Thyroid gland (tissue), 4 donors: ENCODE measurements around the gene FAM234A. TPM values are rescaled to one million over a fixed set of nuclear protein-coding genes. Genes with fewer than 3 reads are reported as not detected.

Experiments used
- DNase-seq, 2 donors: peaks; one replicate each; pipeline ENCODE4 v3.0.0-alpha.2; 2019
- H3K27ac ChIP-seq, 3 donors: fragments of 200-600 bp; sonication (generic); 1 replicate in 2 of 3; 2 replicates in 1 of 3; pipeline ENCODE4 v1.5.1; 2016 to 2019; ENCODE audit warnings: mild to moderate bottlenecking in 1 of 3, moderate library complexity in 1 of 3
- H3K27me3 ChIP-seq: fragments of 200-600 bp; sonication (generic); one replicate; pipeline ENCODE4 v1.5.1; 2019
- H3K36me3 ChIP-seq, 2 donors: fragments of 200-600 bp; sonication (generic); one replicate each; pipeline ENCODE4 v1.5.1; 2016 to 2019
- H3K4me1 ChIP-seq, 2 donors: fragments of 200-600 bp; sonication (generic); one replicate each; pipeline ENCODE4 v1.5.1; 2017 to 2019
- H3K4me3 ChIP-seq, 3 donors: fragments of 200-600 bp; sonication (generic); replicated peaks in 1 of 3; 1 replicate in 2 of 3; 2 replicates in 1 of 3; pipeline ENCODE4 v1.5.1; 2016; ENCODE audit warnings: mild to moderate bottlenecking in 1 of 3
- H3K9me3 ChIP-seq: fragments of 200-600 bp; sonication (generic); one replicate; pipeline ENCODE4 v1.5.1; 2017
- POLR2A ChIP-seq, 2 donors: fragments of 450-650 bp; IDR thresholded peaks; one replicate each; pipeline ENCODE4 v1.6.1; 2017; ENCODE audit warnings: antibody characterized with exemption in 2 of 2, mild to moderate bottlenecking in 2 of 2, moderate library complexity in 1 of 2
- WGBS, 2 donors: methylation state at CpG; one replicate each; pipeline ENCODE4 v1.1.5; 2017; 5-methylcytosine and 5-hydroxymethylcytosine counted together
- intact Hi-C: fragments of 100-400 bp; cut with DNase I; formaldehyde crosslinking; loops from one replicate; pipeline ENCODE4 v1.15.1; 2023
- total RNA-seq, 4 donors: library from RNA; depleted of rRNA; stranded (reverse); fragments of >200 nt; gene quantifications; one replicate each; pipeline ENCODE4 v1.2.3, GENCODE V29; 2016
- TF ChIP-seq, protein P1 (sequence below), 6 experiments: fragments of 200-600 bp in 3 of 6; fragments of 450-650 bp in 3 of 6; sonication (generic) in 3 of 6; IDR thresholded peaks; one replicate each; pipeline ENCODE4 v1.5.1; 2016 to 2019; ENCODE audit warnings: antibody characterized with exemption in 6 of 6, mild to moderate bottlenecking in 2 of 6, inconsistent platforms in 1 of 6, moderate library complexity in 1 of 6

Gene FAM234A
- total RNA-seq, 4 donors from 2014 or later = 35.3 to 140 (median 107) TPM

DNA sequence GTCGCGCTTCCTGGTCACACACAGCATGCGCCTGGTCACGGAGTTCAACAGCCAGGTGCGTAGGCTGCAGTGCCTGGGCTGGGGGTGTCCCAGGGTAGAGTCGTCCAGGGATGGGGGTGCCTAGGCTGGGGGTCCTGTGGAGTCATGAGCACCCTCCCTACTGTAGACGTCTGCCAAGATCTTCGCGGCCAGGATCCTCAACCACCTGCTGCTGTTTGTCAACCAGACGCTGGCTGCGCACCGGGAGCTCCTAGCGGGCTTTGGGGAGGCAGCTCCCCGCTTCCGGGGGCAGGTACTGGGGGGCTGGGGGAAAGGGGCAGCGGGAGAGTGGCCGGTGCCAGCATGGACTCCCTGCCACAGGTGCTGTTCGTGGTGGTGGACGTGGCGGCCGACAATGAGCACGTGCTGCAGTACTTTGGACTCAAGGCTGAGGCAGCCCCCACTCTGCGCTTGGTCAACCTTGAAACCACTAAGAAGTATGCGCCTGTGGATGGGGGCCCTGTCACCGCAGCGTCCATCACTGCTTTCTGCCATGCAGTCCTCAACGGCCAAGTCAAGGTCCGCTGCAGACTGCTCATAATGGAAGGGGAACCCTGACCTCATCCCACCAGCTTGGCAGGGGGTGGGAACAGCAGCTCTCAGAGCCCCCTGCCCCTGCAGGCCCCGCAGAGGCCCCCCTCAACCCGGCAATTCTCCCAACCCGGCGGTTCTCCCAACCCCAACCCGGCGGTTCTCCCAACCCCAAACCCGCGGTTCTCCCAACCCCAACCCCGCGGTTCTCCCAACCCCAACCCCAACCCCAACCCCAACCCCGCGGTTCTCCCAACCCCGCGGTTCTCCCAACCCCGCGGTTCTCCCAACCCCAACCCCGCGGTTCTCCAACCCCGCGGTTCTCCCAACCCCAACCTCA, 50.8 kb downstream of the FAM234A start:
- H3K36me3 ChIP-seq = peaks cover 8 to 13% of the 10 kb centered on the region in 2 donors
- WGBS, 2 donors = 92 to 99% methylated on average over 20 to 43 of the region's 48 CpGs
- TF ChIP-seq POLR2A (IDR thresholded peaks at IDR 0.05) = no peak
- TF ChIP-seq, protein P1, sequence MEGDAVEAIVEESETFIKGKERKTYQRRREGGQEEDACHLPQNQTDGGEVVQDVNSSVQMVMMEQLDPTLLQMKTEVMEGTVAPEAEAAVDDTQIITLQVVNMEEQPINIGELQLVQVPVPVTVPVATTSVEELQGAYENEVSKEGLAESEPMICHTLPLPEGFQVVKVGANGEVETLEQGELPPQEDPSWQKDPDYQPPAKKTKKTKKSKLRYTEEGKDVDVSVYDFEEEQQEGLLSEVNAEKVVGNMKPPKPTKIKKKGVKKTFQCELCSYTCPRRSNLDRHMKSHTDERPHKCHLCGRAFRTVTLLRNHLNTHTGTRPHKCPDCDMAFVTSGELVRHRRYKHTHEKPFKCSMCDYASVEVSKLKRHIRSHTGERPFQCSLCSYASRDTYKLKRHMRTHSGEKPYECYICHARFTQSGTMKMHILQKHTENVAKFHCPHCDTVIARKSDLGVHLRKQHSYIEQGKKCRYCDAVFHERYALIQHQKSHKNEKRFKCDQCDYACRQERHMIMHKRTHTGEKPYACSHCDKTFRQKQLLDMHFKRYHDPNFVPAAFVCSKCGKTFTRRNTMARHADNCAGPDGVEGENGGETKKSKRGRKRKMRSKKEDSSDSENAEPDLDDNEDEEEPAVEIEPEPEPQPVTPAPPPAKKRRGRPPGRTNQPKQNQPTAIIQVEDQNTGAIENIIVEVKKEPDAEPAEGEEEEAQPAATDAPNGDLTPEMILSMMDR (IDR thresholded peaks at IDR 0.05) = no peak

DNA sequence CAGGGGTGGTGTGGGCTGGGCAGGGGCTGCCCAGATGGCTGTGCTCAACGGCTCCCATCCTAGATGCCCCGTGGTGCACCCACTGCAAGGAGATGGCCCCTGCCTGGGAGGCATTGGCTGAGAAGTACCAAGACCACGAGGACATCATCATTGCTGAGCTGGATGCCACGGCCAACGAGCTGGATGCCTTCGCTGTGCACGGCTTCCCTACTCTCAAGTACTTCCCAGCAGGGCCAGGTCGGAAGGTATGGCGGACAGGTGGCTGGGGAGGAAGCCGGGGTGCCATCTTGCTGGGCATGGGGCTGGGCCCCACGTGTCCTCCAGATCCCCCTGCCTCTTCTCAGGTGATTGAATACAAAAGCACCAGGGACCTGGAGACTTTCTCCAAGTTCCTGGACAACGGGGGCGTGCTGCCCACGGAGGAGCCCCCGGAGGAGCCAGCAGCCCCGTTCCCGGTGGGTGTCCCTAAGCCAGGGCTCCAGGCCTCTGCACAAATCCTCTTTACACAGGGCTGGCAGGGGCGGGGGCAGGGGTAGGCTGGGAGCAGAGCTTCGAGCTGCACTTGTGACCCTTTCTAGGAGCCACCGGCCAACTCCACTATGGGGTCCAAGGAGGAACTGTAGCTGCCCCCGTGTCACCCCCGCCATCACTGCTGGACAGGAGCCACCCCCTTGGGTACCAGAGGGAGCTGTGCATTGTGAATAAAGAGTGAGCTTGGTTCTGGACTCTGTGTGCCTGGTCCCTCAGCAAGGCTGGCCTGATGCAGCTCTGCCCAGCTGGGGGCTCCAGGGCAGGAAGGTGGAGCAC, 52.1 kb downstream of the FAM234A start:
- no peak overlapping the region for H3K27ac ChIP-seq
- H3K9me3 ChIP-seq = no peaks in the 10 kb centered on the region
- H3K27me3 ChIP-seq = no peaks in the 10 kb centered on the region
- no peaks in the 10 kb centered on the region for H3K4me1 ChIP-seq
- DNase-seq = no peak
- H3K36me3 ChIP-seq = peaks cover 11 to 23% of the 10 kb centered on the region in 2 donors
- no peak overlapping the region for H3K4me3 ChIP-seq
- TF ChIP-seq POLR2A (IDR thresholded peaks at IDR 0.05) = no peak
- TF ChIP-seq, protein P1 (IDR thresholded peaks at IDR 0.05) = no peak
- intact Hi-C loops = no loop called here
- 91 to 97% methylated on average over 7 to 21 of the region's 22 CpGs for WGBS, 2 donors

More for the DNA sequence above, 50.8 kb downstream of the FAM234A start:
- peaks cover 7% of the 10 kb centered on the region for H3K27me3 ChIP-seq
- intact Hi-C loops = no loop called here
- DNase-seq = no peak
- peaks cover 6% of the 10 kb centered on the region in 2 donors for H3K4me1 ChIP-seq
- no peak overlapping the region for H3K4me3 ChIP-seq
- no peak overlapping the region for H3K27ac ChIP-seq
- no peaks in the 10 kb centered on the region for H3K9me3 ChIP-seq

DNA sequence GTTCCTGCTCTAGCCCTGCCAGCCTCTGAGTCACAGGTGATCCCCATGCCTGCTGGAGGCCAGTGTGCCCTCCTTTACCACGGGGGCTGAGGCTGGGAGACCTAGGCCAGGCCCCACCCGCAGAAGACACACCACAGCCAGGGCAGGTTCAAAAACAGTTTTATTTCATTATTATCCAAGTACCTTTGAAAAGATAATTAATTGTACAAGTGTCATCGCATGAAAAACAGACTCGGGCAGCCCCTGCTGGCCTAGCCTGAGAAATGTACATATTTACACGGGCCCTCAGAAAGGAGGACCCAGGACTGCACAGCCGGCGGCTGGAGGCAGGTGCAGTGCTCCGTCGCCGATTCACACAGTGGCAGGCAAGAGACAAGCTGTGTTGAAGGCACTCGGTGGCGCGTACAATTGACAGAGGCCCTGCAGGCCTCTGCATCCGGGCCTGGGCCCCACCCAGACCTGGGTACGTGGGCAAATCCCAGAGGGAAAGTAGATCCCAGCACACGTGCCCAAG, 52.7 kb downstream of the FAM234A start:
- TF ChIP-seq, protein P1 (IDR thresholded peaks at IDR 0.05) = no peak
- TF ChIP-seq POLR2A (IDR thresholded peaks at IDR 0.05) = no peak
- H3K27me3 ChIP-seq = no peaks in the 10 kb centered on the region
- peaks cover 15 to 30% of the 10 kb centered on the region in 2 donors for H3K36me3 ChIP-seq
- no peaks in the 10 kb centered on the region for H3K4me1 ChIP-seq
- H3K27ac ChIP-seq = no peak overlapping the region
- no peak for DNase-seq
- no peak overlapping the region for H3K4me3 ChIP-seq
- intact Hi-C loops = no loop called here
- H3K9me3 ChIP-seq = no peaks in the 10 kb centered on the region
- whole genome bisulfite sequencing, 2 donors = 89 to 91% methylated on average over 13 to 14 of the region's 16 CpGs

DNA sequence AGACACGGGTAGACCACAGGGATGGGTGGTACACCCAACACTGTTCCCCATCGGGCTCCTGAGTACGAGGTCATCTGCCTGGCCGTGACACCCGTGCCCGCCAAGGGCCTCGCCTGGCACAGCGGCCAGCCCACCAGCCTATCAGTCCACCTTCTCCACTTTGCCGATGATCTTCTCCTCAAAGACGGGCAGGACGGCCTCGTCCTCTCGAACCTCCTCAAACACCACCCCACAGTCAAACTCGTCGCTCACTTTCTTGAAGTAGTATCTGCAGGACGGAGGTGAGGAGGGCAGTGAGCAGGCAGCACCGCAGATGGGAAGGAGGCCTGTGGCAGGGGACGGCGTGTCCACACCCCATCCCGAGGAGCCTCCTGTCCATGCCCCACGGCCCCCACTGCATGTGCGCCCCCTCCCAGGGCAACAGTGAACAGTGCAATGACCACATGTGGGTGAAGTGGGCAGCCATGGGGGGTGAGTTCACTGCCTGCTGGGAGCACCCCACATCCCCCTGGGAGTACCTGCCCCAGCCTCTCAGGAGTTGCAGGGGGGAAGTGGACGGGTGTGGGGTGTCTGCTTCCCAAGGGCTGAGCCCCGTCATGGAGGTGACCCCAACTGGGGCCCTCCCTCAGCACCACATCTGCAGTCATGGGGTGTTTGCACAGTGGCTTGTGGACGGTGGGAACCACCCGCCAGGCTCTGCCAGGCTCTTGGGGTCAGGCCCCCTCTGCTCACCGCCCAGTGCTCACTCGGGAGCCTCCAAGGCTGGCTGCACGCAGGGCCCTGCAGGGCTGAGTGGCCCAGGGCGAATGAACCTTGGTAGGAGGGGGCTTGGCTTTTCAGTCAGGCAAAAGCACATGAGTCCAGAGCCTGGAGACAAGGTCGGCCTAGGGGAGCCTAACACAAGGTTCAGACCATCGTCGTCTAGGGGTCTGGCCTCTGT, 53.6 kb downstream of the FAM234A start:
- 93 to 97% methylated on average over 19 to 28 of the region's 33 CpGs for WGBS, 2 donors
- peaks cover 24 to 34% of the 10 kb centered on the region in 2 donors for H3K36me3 ChIP-seq
- H3K9me3 ChIP-seq = no peaks in the 10 kb centered on the region
- no peaks in the 10 kb centered on the region for H3K27me3 ChIP-seq
- intact Hi-C loops = no loop called here
- no peak overlapping the region for H3K4me3 ChIP-seq
- TF ChIP-seq, protein P1 (IDR thresholded peaks at IDR 0.05) = no peak
- no peak for TF ChIP-seq POLR2A (IDR thresholded peaks at IDR 0.05)
- H3K27ac ChIP-seq = no peak overlapping the region
- H3K4me1 ChIP-seq = no peaks in the 10 kb centered on the region
- DNase-seq = no peak
